Raji (cell line): ENCODE results near the gene HAPLN3.

Experiments used
- POLR2A ChIP-seq: IDR thresholded peaks from 2 replicates; pipeline ENCODE4 v1.6.1; 2011; ENCODE audit warnings: low read depth, low read length, control low read depth; ENCODE audit not compliant: insufficient read depth

Gene HAPLN3

DNA sequence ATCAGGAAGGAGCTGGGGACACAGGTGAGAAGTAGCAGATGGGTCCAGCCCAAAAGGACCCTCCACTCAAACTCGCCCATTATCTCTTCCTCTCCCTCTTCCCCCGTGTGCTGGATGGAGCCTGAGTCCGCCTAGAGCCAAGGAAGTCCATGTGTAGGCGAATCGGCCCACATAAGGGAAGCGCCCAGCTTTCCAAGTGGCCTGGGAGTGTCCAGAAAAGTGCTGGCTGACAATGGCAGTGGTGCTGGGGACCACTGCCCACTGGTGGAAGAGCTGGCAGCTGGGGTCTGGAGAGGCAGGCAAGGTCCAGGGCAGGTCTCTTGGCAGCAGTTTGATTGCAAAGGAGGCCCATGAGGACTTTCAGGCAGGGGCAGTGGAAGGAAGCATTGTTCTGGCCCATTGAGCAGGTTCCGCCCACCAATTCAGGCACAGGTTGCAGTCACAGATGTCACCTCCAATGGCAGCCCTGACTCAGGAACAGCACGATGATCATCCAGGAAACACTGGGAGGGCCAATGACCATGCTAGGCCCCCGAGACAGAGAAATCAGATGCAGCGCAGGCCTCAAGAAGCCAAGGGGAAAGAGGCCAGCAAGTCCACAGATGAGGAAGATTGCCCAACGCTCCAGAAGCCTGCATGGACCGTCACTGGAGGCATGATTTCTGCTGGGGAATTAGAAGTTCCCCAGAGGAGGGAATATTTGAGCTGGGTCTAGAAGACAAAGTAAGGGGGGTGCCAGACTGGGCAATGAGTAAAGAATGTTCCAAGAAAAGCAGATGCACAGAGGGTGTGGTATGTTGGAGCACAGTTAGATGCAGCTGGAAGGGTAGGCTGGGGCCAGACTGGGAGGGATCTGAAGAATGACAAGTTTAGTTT lies 14.8 kb upstream of the HAPLN3 start:
- no peak for TF ChIP-seq POLR2A

DNA sequence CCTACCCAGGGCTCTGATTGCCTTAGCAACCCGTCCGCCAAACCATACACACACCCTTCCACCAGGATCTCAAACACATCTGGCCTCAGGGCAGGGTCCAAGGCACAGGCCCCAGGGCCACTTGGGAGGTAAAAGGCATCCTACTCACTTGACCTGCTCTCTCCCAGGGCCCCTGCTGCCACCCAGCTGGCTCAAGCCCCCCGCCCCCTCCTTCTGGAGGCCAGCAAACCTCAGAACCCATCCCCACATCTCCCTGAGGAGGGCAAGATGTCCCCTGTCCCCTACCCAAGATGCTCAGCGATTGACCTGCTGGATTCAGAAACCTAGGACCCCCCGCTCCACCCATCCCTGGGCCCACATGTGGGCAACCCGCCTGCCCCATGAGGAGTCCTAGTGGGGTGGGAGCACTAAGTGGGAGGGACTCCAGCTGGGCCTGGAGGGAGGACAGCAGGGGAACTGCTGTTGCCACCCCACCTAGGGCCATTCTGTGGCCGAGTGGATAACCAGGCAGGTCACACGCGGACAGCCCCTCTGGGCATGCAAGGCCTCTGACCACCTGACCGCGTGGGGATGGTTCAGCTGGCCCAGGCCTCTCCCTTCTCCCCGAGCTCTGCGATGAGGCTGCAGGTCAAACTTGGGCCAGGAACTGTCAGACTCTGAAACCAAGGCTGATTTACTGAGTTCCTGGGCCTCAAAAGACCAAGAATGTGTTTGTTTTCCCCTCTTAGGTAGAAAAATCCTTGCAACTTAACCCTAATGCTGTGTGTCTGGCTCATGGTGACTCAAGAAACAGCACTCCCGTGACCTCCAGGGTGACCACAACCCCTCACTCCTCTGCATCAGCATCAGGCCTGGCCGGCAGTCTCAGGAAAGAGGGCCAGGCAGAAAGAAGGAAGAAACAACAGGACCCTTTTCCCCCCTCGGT lies 13.6 kb upstream of the HAPLN3 start:
- no peak for TF ChIP-seq POLR2A

DNA sequence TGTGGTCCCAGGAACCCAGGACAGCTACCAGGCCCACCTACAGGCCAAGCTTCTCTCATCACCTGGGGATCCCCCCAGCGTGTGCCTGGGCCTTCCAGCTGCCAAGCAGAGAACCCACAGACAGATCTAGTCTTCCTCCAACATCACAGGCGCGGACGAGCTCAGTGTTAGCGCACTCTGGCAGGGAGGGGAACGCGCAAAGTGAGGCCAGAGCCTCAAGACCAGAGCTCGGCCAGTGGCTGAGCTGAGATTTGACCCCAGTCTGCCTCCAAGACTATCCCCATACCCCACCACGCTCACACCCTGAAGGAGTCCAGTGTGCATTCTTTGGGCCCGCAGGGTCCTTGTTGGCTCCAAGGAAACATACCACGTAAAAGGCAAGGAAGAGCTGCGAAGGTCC lies 12.8 kb upstream of the HAPLN3 start:
- TF ChIP-seq POLR2A: no peak

DNA sequence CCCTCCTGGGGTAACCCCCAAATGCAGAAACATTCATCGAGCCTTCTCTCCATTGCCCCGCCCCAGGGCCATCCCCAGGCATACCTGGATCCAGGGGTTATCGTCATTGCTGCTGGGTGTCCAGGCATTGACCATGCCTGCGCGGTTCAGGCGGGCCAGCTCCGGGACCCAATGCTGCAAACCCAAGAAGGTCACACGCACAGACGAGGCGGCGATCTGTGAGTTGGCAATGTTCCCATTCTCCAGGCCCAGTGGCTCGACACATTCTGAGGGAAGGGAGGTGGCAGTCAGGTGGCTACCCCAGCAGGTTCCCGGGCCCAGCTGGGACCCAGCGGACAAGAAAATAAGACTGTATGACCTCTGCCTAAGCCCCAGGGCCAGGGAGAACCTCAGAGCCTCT lies 11.8 kb upstream of the HAPLN3 start:
- TF ChIP-seq POLR2A: no peak

DNA sequence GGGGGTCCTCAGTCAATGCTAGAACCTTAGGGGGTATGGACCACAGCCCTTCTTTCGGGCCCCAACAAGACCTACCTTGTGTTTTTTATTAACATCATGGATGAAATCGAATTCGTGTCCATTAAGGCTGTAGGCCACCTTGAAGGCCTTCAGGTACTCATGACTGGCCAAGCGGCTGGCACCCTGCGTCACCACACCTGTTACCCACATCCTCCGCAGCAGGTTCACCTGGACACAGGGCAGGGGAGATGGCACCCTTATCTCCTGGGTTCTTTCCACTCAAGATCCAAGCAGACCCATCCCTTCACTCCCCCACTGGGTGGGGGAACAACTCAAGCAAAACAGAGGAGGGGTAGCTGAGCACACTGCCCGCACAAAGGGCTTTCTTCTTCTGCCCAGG lies 11.2 kb upstream of the HAPLN3 start:
- TF ChIP-seq POLR2A: no peak

DNA sequence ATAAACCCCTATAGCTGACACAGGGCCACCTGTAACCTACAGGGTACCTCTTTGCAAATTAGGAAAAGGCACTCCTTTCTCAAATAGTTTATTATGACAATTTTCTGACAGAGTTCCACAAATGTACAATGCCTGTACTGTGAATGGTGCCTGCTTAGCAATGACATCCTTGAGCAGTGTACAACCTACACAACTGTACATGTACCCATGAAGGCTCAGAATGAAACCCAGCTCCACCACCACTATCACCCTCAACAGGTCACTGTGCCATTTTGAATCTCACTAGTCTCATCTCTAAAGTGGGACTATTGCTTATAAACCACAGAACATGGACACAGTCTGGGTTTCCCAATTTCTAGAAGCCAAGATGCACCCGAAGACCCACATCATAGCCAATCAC lies 10.8 kb upstream of the HAPLN3 start:
- no peak for TF ChIP-seq POLR2A

DNA sequence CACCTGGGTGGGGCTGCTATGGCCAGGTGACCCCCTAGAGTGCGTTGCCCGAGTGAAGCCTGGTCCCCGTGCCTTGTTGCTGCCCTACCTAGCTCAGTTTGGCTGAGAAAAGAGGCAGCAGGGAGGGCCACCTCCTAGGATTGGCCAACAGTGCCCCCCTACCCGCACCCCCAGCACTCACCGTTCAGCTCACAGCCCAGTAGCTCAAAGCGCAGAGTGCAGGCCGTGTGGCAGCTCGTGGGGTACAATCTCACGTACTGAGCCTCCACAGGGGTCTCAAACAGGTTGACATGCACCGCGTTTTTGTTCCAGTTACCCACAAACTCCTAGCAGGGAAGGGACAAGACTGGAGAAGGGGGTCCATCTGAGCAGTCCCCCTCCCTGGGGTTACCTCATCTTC lies 10.2 kb upstream of the HAPLN3 start:
- TF ChIP-seq POLR2A: no peak

DNA sequence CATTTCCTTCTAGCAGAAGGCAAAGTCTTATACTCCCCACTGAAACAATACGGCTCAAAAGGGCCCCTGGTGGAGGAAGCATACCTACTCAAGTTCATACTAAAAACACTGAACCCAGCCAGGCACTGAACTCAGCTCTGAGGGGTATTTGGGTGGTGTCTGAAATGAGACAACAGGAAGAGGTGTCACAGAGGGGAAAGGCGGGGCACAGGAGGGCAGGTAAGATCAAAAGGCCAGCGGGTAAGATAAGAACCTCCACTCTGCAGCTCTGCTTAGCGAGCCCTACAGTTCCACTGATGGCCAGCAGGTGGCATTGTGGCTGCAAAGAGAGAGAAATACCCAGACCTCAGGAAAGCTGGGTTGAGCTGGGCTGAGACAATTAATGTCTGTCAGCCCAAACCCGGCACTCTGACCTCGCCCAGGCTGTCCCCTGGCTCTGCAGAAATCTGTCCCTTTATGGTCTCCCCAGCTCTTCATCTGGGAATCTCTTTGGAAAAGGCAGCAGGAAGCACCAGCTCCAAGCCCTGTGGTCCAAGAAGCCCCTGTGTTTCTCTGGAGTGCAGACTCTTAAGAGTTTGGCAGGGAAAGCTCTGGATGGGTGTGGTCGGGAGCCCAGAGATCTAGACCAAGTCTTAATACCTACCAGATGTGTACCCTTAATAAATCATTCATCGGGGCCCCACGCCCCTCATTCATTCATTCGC lies 9.4 kb upstream of the HAPLN3 start:
- TF ChIP-seq POLR2A: no peak

DNA sequence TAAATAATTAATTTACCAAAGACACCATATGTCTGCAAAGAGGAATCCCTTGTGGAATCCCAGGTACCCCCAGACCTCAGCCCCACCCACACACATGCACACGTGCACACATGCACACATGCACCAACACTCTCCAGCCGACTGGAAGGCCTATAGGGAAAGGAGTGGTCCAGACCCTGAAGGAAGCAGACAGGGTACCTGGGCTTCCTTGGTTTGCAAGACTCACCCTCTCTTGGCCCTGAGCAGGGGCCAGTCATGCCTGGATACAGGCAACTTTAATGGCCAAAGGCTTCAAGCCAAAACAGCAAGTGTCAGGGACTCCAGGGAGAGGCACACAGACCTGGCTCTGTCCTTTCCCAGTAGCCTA lies 8.9 kb upstream of the HAPLN3 start:
- no peak for TF ChIP-seq POLR2A

DNA sequence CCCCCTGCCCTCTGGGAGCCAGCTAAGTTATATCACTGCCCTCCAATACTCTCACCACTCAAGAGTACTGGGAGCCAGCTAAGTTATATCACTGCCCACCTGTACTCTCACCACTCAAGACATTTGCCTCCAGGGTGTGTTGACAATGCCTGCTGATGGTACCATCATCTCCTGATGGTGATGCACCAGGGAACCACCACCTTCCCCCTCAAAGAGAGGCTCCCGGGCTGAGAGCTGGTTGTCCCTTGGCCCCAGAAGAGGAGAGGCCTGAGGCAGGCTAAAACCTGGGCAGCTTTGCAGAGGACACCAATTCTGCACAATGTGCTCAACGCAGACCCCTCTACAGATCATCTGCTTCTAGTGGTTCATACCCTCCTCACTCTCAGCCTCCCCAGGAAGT lies 7.5 kb upstream of the HAPLN3 start:
- TF ChIP-seq POLR2A: no peak

DNA sequence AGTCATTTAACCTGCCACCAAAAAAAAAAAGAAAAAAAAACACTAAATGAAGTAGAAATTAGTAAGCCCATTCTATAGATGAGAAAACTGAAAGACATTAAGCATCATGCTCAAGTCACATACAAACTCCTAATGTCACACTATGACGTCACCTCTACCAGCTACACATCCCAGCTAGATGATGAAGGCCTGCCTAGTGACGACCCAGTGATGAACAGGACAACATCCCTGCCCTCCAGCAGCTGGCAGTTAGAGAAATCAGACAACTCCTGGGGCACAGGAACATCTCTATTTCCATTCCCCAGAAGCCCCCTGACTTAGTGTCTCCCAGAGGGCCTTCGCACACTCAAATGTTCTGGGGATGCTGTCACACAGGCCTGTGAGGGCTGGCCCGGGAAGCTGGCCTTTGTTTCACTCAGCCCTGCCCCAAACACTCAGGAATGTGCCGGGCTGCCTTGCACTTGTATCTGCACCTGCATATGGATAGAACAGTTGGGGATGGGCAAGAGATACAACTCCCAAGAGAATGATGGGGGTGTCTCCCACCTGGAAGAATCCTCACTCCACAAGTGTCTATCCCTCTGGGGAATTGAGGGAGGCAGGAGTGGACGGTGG lies 7.0 kb upstream of the HAPLN3 start:
- no peak for TF ChIP-seq POLR2A

DNA sequence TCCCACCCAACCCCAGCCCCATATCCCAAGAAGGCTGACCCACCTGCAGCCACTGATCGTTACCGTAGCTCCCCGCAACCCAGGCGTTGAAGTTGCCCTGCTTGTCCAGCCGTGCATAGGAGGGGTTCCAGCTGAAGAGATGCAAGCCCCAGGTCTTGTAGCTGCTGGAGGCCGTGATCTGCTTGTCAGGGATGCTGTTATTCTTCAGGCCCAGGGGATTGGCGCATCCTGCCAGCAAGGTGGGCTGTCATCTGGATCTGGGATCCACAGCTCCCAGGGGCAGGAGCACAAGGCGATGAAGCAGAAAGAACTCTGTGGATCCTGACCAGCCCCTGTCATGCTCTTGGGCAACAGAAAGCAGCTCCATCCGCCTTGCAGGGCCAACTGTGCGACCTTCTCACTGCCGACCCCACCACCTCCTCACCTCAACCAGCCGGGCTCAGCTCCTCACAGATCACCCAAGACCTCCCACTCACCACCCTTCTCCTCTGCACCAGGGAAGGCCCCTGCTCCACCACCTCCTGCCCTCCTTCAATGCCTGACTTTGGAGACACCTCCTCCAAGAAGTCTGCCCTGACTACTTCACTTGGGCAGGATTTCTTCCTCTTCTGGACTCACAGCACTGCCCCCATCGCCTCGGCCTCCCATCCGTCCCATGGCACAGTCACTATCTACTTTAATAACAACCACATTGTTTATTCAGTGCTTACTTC lies 6.3 kb upstream of the HAPLN3 start:
- TF ChIP-seq POLR2A: no peak

DNA sequence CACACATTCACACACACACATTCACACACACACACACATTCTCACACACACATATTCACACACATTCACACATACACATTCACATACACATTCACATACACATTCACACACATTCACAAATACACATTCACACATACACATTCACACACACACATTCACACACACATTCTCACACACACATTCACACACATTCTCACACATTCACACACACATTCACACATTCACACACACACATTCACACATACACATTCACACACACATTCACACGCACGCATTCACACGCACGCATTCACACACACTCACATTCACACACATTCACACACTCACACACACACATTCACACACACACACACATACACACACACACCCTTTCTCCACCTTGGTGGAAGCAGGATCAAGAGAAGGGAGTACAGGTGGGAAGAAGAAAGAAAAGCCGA lies 5.7 kb upstream of the HAPLN3 start:
- no peak for TF ChIP-seq POLR2A

DNA sequence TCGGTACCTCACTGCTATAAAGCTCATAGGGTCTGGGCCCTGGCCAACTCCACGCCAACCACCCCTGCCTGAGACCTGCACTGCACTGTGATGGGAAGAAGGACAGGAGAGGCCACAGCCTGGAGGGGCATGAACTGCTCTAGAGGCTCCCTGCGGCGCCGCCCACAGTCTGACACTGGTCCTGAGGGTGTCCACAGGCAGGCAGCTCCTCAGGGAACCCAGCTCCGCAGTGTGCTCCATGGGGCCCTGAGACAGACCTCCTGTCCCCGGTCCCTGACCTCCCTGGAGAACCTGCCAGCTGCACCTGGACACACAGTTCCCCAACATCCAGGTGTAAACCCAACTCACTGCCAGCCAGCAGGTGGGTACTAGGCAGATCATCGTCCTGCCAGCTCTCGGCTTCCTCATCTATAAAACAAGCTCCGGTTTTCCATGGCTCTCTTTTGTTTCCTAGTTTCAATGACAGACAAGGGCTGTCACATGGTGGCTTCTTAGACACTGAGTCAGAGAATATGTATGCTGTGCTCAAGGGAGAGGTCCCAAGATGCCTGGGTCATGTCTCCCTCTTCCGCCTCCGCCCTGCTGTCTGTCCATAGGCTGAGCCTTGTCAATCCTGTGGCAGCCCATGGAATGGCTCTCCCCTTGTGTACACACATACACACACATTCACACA lies 5.1 kb upstream of the HAPLN3 start:
- no peak for TF ChIP-seq POLR2A
